Right ventricle myocardium inferior (tissue), 1 donor: ENCODE measurements around the gene TBC1D9B. TPM values are rescaled to one million over a fixed set of nuclear protein-coding genes. Genes with fewer than 3 reads are reported as not detected.

Experiments
- ATAC-seq: fragments of 200-7000 bp; cut with Tn5 transposase; one replicate; pipeline ENCODE4 v1.9.1; 2020; ENCODE audit warnings: mild to moderate bottlenecking, moderate library complexity
- DNase-seq: peaks from one replicate; pipeline ENCODE4 v3.0.0; 2021; ENCODE audit errors: missing footprints
- intact Hi-C: fragments of 100-400 bp; cut with DNase I; formaldehyde crosslinking; loops from one replicate; pipeline ENCODE4 v1.11.0; 2022
- total RNA-seq: library from RNA; stranded (reverse); fragmentation: NEBNext Ultra II Directional; extraction: Animal tissue kit (Norgen Biotek cat#: 25700); gene quantifications from one replicate; pipeline ENCODE4 v1.2.1, GENCODE V29; 2021
- donor health status: DM: no; HTN: yes; CAD: no; lungs with severe emphysema.

The TBC1D9B gene
- total RNA-seq, 1 donor from 2014 or later: 37.1 TPM

DNA sequence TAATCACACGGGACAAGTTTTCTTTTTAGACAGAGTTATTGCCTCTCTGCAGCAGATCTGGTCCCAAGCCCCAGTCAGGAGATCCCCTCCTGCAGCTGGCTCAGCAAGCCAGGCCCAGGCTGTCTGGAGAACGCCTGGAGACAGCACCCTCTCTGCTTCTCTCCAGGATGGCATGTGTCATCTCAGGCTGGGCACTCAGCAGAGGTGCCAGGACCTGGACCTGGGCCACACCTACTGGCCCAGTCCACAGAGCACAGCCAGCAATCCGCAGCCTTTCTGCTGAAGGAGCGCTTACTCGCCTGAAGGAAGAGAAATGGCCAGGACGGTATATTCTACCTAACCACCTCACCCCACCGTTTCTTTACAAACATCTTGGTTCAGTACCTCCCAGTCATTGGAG lies 4.7 kb upstream of the TBC1D9B start:
- ATAC-seq: no peak
- DNase-seq: no peak
- intact Hi-C loops: no loop called here

DNA sequence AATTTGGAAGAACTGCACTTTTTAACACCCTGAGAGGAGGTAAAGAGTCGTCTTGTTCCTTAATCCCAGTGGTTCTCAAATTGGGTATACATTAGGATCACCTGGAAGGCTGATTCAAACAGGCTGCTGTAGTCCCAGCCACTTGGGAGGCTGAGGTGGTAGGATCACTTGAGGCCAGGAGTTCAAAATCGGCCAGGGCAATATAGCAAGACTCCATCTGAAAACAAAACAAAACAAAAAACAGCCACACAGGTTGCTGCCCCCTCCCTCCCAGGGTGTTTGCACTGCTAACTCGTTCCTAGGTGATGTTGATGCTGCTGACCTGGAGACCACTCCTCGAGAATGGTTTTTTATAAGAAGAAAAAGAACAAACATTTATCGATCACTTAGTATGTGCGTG lies 1.5 kb upstream of the TBC1D9B start:
- no peak for ATAC-seq
- DNase-seq: no peak
- intact Hi-C loops: loop anchor here (5.0 kb wide), 3 partner anchors 102 to 163 kb away; partner anchors contain the start of genes MGAT4B and RNF130

DNA sequence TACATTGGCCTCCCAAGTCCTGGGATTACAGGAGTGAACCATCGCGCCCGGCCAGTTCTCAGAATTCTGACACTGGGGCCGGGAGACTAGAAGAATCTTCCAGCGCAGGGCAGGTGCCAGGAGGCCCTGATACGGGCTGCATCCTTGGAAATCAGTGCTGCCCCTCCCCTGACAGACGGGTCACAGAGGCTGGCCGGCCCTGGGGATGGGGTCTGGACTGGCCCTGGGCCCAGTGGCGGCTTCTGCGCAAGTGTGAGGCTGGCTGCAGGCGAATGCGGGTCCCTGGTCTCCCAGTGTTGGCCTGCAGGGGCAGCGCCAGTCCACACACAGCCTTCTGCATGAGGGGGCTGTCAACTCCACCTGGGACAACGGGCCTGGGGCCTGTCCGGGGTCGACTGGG lies 831 bp upstream of the TBC1D9B start:
- intact Hi-C loops: loop anchor here (5.0 kb wide), 3 partner anchors 101 to 164 kb away; partner anchors contain the start of genes MGAT4B and RNF130
- no peak for ATAC-seq

DNA sequence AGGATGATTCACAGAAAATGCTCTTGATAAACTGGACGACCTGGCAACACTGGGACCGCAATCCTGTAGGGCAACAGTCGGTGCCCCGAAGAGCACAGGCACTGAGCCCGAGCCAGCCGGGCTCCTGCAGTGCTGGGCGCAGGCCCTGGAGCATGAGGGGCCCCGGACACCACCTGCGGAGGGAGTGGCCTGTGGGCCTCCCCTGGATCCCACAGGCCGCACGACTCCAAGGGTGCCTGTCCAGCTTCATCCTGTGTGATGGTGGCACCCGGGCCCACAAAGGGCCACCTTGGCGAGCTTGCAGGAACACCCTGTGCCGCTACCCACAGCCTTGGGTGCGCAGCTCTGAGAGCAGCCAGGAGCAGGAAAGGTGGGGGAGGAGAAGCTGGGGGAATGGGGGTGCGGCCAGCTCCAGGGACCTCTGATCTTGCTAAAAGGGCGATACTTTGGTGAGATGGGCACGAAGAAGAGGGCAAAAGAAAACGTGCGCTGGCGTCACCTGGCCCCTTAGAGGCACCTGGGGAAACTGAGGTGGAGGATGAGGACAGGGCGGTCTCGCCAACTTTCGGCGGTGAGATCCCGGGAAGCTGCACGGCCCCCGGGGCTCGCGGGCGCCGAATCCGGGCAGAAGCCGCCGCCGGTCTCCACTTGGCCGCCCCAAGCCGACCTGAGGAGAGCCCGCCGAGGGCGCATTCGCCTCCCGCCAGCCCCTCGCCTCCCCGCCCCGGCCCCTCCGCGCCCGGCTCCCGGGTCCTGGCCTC lies 722 bp downstream of the TBC1D9B start:
- no peak for ATAC-seq
- DNase-seq: no peak
- intact Hi-C loops: loop anchor here (1.0 to 5.0 kb wide), 4 partner anchors 49 to 165 kb away; partner anchors contain the start of genes MGAT4B, MRNIP and RNF130

More for the DNA sequence above, 831 bp upstream of the TBC1D9B start:
- DNase-seq: no peak

DNA sequence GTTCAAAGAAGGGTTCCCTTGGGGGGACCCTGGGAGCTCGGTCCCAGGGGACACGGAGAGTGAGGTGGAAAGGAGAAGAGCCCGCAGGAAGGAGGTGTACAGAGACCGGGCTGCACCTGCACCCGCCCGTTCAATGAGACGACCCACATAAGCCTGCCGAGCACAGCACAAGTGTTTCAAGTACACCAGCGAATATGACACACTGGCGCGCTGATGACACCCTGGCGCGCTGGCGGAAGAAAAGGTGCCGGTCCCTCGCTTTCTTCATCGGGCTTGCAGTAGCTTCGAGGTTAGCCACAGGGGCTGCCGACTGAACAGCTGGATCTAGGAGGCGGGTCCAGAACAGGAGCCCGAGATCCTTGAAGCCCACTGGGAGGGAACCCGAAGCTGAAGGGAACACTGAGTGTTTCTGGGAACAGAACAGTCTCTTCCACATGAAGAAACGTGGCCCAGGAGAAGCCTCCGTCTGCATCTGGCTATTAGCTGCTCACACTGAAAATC lies 1.4 kb downstream of the TBC1D9B start:
- ATAC-seq (no peak), DNase-seq (no peak)
- intact Hi-C loops: loop anchor here (5.0 kb wide), 3 partner anchors 99 to 166 kb away; partner anchors contain the start of genes MGAT4B and RNF130

DNA sequence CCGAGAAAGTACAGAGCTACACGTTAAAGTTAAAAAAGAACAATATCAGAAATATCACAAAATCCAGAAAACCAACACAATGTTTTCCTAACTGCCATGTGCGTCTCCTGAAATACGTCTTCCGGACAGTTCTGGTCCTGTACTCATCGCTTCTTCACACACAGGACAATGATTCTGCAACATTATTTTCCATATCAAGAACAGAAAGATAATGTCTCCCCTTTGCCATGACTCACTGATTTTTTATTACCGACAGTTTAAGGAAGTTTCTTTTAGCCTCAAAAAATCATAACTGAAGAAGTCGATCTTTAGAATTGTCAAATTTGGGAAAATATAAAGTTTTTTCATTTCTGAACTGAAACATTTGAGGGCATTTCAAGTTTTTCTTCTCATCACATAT lies 2.5 kb downstream of the TBC1D9B start:
- DNase-seq (no peak), ATAC-seq (no peak)
- intact Hi-C loops: loop anchor here (5.0 kb wide), 3 partner anchors 98 to 167 kb away; partner anchors contain the start of genes MGAT4B and RNF130

DNA sequence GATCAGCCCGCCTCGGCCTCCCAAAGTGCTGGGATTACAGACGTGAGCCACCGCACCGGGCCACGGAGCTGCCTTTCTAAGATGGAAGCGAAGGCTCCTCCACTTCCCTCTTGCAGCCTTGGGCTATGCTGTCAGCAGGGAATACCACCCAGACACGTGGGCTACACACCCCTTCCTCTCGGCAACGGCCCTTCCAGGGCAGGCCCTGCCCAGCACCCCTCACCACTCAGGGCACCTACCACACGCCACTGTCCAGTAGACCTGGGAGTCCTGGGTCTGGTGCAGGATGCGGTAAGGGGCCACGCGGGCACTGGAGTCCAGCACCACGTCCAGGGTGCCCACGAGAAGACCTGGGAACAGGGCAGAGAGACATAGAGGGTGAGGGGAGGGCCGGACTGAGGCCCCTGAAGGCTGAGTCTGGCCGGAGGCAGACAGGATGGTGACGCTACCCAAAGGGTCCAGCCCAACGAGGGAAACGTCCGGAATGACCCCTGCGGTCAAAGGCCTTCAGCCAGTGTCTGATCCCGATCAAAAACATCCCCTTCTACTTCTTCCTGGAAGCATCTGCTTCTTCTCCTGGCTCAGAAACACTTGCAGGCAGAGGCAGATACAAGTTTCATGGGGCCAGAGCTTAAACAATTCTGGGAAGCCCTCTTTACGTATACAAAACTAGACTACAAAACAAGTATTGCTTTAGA lies 3.1 kb downstream of the TBC1D9B start:
- no peak for ATAC-seq
- intact Hi-C loops: loop anchor here (5.0 kb wide), 3 partner anchors 97 to 168 kb away; partner anchors contain the start of genes MGAT4B and RNF130

DNA sequence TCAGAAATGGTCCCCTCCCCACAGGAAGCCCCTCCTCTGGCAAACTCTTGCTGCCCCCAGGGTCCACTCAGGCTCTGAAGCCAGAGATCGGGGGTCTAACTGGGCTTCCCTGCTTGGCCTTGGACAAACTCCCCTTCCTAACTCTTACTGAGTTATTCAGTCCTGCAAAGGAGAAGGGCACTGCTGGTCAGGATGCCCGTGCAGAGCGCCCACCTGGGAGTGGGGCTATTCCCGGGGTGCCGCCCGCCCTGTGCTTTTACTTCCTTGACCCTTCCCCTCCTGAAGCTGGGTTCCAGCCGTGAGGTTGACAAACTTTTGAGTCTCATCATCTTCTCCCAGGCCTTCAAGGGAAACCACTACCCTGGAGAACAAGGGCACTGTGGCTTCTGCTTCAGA lies 4.9 kb downstream of the TBC1D9B start:
- intact Hi-C loops: no loop called here
- ATAC-seq (no peak), DNase-seq (no peak)

More for the DNA sequence above, 3.1 kb downstream of the TBC1D9B start:
- no peak for DNase-seq

DNA sequence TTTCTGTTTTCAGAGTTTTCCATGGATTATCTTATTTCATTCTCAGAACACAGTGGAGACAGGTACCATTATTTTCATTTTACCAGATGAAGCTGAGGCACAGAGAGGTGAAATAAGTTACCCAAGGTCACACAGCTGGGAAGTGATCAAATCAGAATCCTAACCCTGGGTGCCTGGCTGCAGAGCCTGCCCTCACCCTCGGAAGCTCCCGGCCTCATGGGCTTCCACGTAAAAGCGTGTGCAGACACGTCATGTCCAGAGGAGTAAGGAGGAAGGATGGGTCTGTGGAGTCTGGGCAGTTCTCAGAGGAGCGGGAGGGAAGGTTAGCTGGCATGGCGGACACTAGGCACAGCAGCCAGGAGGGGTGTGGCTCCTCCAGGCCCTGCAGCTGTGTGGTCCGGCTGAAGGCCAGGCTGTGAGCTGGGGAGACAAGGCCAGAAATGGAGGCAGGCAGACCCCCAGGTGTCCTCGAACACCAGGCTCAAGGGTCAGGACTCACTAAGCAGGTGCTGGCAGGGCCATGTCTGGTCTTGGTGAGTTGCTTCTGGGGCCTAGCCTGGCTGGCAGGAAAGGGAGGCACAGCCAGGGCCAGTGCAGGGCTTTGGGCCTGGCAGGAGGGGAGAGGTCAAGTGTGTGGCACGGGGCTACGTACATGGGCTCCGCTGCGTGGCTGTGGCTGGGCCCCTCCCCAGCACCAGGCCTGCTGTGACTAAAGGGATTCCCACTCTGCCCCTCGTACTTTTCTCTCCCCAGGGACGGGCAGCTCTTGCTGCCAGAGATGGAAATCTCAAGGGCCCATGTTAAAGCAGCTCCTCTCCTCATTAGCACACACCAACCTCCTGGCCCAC lies 5.6 kb downstream of the TBC1D9B start:
- intact Hi-C loops: no loop called here
- ATAC-seq (peak; percentile 32), DNase-seq (no peak)

DNA sequence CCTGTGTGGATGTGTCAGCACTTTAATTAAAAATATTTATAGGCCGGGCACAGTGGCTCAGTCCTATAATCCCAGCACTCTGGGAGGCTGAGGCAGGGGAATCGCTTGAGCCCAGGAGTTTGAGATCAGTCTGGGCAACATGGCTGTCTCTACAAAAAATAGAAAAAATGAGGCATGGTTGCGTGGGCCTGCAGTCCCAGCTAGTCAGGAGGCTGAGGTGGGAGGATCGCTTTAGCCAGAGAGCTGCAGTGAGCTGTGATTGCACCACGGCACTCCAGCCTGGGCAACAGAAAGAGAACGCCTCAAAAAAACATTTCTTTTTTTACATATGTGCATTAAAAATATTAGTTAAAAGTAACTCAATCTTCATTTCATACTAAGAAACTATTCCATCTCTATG lies 6.2 kb downstream of the TBC1D9B start:
- intact Hi-C loops: no loop called here
- ATAC-seq (no peak), DNase-seq (no peak)

DNA sequence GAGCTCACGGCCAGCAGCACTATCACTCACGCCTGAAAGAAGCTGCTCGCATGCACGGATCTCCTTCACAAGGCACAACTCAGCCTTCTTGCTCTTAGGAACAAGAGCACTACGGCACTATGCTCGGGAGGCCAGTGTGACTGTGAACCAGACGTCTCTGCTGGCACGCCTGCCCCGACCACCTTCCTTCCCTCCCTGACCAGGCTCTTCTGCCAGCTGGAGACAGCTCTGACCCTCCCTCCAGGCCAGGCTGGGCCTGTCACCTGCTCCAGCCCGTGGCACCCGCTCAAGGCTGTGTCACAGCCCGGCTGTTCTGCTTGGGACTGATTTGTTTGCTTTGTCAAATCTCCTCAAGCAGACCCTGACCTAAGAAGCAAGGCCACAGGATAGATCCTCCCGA lies 7.0 kb downstream of the TBC1D9B start:
- no peak for ATAC-seq
- no peak for DNase-seq
- intact Hi-C loops: no loop called here

DNA sequence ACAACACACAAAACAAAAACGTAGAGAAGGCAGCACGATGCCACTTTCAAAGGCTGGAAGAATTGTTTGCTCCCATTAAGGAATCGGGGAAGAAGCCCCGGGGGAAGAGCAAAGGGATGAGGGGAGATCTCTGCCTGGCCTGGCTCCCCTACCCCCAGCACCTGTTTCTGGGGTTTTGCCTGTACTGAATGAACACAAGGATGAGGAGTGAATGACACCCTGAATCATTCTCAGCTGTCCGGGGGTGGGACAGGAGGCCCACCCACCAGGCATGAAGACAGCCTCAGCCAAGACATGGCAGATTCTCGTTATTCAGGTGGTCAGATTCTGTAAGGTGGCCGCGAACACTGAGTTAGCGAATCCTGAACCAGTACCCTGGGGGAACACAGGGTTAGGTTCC lies 7.5 kb downstream of the TBC1D9B start:
- no peak for DNase-seq
- no peak for ATAC-seq
- intact Hi-C loops: no loop called here

DNA sequence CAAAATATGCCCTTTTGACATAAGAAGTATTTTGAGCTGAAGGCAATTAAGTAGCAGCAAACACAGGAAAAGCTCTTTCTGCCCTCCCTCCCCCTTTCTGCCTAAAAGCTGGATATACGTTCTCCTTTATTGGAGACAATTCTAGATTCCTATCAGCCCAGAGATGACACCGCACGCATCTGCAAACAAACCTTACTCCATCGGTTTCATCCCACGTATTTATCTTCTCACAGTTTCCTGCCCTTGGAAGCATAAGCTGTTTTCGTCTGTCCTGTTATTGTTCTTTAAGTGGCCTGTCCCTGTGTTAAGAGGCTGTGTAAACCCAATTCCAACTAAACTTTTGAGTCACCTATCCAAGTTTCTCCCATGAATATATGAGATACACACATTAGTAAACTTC lies 11.8 kb downstream of the TBC1D9B start:
- intact Hi-C loops: no loop called here
- ATAC-seq (no peak), DNase-seq (no peak)

DNA sequence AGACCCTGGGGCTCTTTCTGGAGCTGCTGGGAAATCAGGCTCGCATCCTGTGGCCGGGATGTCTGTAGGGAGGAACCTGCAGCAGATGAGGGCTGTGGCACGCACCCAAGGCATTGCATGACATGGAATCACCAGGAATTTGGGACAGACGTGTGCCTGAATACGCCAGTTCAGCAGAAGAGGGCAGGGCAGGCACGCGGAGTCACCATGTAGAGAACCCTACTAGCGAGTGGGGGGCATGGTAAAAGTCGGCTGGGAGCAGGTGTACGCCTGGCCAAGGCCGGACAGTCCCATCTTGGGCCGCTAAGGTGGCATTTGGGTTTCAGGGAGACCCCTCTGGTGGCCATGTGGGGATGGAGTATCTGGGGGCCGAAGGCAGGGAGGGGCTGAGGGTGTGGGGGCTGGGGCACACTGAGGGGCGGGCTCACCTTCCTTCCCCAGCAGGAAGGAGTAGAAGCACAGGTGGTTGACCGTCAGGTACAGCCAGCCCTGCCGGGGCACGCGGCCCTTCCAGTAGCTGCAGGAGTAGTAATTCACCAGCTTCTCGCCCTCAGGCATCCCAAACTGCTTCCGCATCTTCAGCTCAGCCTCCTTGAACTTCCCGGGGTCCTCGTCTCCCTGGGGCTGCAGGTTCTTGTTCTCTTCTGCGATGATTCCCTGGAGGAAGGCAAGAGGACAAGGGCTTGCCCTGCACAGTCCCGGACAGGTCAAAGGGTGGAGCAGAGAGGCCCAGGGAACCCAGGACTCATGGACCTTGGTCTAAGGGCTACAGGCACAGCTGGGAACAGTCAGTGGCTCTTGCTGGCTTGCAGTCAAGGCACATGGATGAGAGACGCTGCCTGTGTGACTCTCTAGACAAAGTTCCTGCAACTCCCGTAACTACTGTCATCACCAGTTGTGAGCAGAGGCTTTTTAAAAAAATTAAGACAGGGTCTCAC lies 13.5 kb downstream of the TBC1D9B start:
- intact Hi-C loops: no loop called here
- DNase-seq: no peak
- no peak for ATAC-seq

DNA sequence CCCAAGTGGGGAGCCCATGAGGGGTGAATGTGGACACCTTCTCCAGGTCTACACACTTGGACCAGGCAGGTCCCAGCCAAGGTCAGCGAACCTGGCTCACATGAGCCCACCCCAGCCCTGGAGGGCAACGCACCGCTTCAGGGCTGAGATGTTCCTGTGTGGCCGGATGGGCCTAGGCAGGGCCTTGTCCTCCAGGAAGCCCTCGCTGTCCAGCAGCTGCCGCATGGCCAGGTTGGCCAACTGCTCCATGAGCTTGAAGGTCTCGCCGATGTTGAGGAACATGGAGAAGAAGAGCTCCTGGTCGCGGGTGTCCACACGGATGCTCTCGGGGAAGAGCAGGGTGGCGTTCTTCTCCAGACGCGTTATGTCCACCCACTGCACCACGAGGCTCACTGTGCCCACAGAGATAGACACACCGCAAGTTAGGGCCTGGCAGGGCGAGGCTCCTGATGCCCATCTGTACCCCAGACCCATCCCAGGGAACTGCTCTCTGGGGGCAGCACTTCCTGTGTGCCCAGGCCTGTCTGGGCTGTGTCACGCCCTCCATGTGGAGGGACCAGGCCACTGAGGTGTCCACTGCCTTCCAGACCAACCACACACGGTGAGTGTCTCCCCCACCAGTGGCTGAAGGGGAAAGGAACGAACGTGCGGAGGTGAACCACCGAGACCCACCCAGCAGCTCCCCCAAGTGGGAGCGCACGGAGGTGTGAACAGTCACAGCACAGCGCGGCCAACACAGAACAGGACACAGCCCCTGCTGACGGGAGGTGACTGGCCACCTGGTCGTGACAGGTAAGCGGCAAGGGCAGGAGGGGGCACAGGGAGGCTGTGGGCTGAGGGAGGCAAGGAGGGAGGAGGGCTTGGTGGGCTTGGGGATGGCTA lies 14.4 kb downstream of the TBC1D9B start:
- ATAC-seq (no peak), DNase-seq (no peak)
- intact Hi-C loops: no loop called here

DNA sequence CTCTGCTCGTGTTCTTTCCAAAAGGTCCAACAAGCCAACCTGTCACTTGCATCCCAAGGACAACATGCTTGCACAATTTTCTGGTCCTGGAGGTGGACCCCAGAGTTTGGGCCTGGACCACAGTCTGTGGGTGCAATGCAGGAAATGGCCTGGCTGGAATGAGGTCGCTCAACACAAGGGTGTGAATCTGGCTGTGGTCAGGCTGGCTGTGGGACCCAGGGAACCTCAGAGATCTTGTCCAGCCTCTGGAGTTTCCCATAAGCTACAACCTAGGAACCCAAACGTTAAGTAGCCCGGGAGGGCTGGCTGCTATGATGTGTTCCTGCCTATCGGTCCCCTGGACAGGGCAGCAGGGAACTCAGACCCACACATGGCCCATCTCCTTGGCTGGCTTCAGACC lies 15.4 kb downstream of the TBC1D9B start:
- ATAC-seq (no peak), DNase-seq (no peak)
- intact Hi-C loops: no loop called here
